HEK293 (cell line): ENCODE data around the gene TBX5.

ENCODE experiments used
- GLIS2 ChIP-seq: fragments of 450-650 bp; formaldehyde crosslinking; IDR thresholded peaks from 2 replicates; pipeline ENCODE4 v1.5.1; 2016; ENCODE audit warnings: missing biosample characterization, missing genetic modification characterization
- REST ChIP-seq: fragments of 450-650 bp; formaldehyde crosslinking; IDR thresholded peaks from 2 replicates; pipeline ENCODE4 v1.5.1; 2016; ENCODE audit warnings: missing biosample characterization, missing genetic modification characterization
- TCF7L2 ChIP-seq: IDR thresholded peaks from 2 replicates; pipeline ENCODE4 v1.6.1; 2011; ENCODE audit warnings: low read depth, mild to moderate bottlenecking, inconsistent platforms, low read length, moderate library complexity, borderline replicate concordance
- YY1 ChIP-seq: fragments of 450-650 bp; formaldehyde crosslinking; IDR thresholded peaks from 2 replicates; pipeline ENCODE4 v1.5.1; 2018; ENCODE audit warnings: missing biosample characterization, missing genetic modification characterization
- ZBTB1 ChIP-seq: fragments of 450-650 bp; formaldehyde crosslinking; IDR thresholded peaks from 2 replicates; pipeline ENCODE4 v1.5.1; 2016; ENCODE audit warnings: missing biosample characterization, missing genetic modification characterization
- ZBTB20 ChIP-seq: fragments of 450-650 bp; formaldehyde crosslinking; IDR thresholded peaks from 2 replicates; pipeline ENCODE4 v1.5.1; 2016; ENCODE audit warnings: missing biosample characterization, missing genetic modification characterization
- ZNF184 ChIP-seq: fragments of 450-650 bp; IDR thresholded peaks from 2 replicates; pipeline ENCODE4 v1.5.1; 2018; ENCODE audit warnings: missing biosample characterization, mild to moderate bottlenecking, missing genetic modification characterization
- ZNF692 ChIP-seq: fragments of 450-650 bp; formaldehyde crosslinking; IDR thresholded peaks from 2 replicates; pipeline ENCODE4 v1.5.1; 2016; ENCODE audit warnings: missing biosample characterization, missing genetic modification characterization
- ZSCAN16 ChIP-seq: fragments of 450-650 bp; formaldehyde crosslinking; IDR thresholded peaks from 2 replicates; pipeline ENCODE4 v1.5.1; 2016; ENCODE audit warnings: missing biosample characterization, missing genetic modification characterization
- ZSCAN23 ChIP-seq: fragments of 450-650 bp; formaldehyde crosslinking; IDR thresholded peaks from 2 replicates; pipeline ENCODE4 v1.5.1; 2016; ENCODE audit warnings: missing biosample characterization, missing genetic modification characterization
- TF ChIP-seq, protein P1 (sequence below): fragments of 450-650 bp; IDR thresholded peaks from 2 replicates; pipeline ENCODE4 v1.5.1; 2018; ENCODE audit warnings: missing biosample characterization, missing genetic modification characterization
- TF ChIP-seq, protein P2 (sequence below): fragments of 450-650 bp; formaldehyde crosslinking; IDR thresholded peaks from 2 replicates; pipeline ENCODE4 v1.5.1; 2016; ENCODE audit warnings: missing biosample characterization, missing genetic modification characterization

DNA sequence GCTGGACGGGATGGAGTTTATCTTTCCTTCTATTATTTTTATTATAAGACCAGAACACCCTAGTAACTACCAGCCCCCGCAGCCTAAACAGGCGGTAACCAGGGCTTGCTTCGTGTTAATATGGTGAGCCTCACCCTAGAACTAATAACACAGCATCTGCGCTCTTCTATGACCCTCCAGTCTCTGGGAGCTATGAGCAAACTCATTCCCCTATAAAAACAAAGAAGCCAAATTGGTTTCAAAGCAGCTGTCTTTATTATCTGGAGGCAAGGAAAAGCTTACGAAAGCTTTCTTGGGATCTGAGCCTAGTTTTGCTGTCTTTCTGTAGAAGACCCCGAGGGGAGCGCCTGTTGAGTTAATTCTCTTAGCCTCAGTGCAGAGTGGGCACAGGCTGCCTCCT lies 85.0 kb downstream of the TBX5 start:
- TF ChIP-seq REST (tag by site-specific recombination) (no peak), TCF7L2 (no peak), ZBTB1 (no peak), YY1 (tag by site-specific recombination) (no peak), ZSCAN23 (tag by site-specific recombination) (no peak), GLIS2 (tag by site-specific recombination) (no peak), ZNF184 (tag by site-specific recombination) (no peak), ZNF692 (tag by site-specific recombination) (no peak), ZSCAN16 (tag by site-specific recombination) (no peak), ZBTB20 (tag by site-specific recombination) (no peak)
- TF ChIP-seq, protein P1, sequence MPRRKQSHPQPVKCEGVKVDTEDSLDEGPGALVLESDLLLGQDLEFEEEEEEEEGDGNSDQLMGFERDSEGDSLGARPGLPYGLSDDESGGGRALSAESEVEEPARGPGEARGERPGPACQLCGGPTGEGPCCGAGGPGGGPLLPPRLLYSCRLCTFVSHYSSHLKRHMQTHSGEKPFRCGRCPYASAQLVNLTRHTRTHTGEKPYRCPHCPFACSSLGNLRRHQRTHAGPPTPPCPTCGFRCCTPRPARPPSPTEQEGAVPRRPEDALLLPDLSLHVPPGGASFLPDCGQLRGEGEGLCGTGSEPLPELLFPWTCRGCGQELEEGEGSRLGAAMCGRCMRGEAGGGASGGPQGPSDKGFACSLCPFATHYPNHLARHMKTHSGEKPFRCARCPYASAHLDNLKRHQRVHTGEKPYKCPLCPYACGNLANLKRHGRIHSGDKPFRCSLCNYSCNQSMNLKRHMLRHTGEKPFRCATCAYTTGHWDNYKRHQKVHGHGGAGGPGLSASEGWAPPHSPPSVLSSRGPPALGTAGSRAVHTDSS (tag by site-specific recombination) = no peak
- TF ChIP-seq, protein P2, sequence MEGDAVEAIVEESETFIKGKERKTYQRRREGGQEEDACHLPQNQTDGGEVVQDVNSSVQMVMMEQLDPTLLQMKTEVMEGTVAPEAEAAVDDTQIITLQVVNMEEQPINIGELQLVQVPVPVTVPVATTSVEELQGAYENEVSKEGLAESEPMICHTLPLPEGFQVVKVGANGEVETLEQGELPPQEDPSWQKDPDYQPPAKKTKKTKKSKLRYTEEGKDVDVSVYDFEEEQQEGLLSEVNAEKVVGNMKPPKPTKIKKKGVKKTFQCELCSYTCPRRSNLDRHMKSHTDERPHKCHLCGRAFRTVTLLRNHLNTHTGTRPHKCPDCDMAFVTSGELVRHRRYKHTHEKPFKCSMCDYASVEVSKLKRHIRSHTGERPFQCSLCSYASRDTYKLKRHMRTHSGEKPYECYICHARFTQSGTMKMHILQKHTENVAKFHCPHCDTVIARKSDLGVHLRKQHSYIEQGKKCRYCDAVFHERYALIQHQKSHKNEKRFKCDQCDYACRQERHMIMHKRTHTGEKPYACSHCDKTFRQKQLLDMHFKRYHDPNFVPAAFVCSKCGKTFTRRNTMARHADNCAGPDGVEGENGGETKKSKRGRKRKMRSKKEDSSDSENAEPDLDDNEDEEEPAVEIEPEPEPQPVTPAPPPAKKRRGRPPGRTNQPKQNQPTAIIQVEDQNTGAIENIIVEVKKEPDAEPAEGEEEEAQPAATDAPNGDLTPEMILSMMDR (tag by site-specific recombination) = no peak
